ENCODE data around the gene SGCD.

The SGCD gene

DNA sequence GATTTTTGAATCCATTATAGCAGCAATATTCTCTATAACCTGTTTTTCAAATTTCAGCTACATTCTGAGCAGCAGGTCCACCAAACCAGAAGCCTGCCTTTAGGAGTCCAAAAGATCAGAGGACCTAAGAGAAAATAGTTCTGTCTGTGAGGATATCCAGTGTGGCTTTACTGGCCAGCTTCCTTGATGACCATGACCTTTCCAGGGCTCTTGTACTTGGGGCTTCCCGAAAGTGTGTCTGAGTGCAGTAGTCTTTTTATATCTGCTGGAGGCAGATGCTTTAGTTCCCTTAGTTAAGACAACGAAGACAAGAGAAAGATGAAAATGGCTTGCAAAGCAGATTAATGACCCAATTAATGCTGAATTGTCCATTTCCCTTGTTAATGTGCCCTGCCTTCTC, 72.4 kb downstream of the SGCD start:
- TF ChIP-seq, protein P1, sequence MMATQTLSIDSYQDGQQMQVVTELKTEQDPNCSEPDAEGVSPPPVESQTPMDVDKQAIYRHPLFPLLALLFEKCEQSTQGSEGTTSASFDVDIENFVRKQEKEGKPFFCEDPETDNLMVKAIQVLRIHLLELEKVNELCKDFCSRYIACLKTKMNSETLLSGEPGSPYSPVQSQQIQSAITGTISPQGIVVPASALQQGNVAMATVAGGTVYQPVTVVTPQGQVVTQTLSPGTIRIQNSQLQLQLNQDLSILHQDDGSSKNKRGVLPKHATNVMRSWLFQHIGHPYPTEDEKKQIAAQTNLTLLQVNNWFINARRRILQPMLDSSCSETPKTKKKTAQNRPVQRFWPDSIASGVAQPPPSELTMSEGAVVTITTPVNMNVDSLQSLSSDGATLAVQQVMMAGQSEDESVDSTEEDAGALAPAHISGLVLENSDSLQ (IDR thresholded peaks at IDR 0.05): no peak
- TF ChIP-seq L3MBTL2 (conservative IDR thresholded peaks at IDR 0.05) (no peak), LEF1 (IDR thresholded peaks at IDR 0.05; ENCODE audit: borderline replicate concordance) (no peak), TARDBP (IDR thresholded peaks at IDR 0.05) (no peak), FOXK2 (IDR thresholded peaks at IDR 0.05) (no peak), SUZ12 (IDR thresholded peaks at IDR 0.05) (no peak), ARNT (IDR thresholded peaks at IDR 0.05) (no peak), FOXM1 (IDR thresholded peaks at IDR 0.05; ENCODE audit: borderline replicate concordance) (no peak), SP1 (IDR thresholded peaks at IDR 0.05) (no peak), BHLHE40 (IDR thresholded peaks at IDR 0.05; ENCODE audit: borderline replicate concordance) (no peak), HDGF (IDR thresholded peaks at IDR 0.05; ENCODE audit: borderline replicate concordance) (no peak), FOXA1 (IDR thresholded peaks at IDR 0.05) (no peak), ZNF384 (IDR thresholded peaks at IDR 0.05) (no peak), ELF4 (IDR thresholded peaks at IDR 0.05) (no peak), CTBP1 (IDR thresholded peaks at IDR 0.05; ENCODE audit: borderline replicate concordance) (no peak)
- ChIA-PET POLR2A (no interaction called here), CTCF (no interaction called here)
- no peak for DNase-seq (ENCODE audit: extremely low spot score)

DNA sequence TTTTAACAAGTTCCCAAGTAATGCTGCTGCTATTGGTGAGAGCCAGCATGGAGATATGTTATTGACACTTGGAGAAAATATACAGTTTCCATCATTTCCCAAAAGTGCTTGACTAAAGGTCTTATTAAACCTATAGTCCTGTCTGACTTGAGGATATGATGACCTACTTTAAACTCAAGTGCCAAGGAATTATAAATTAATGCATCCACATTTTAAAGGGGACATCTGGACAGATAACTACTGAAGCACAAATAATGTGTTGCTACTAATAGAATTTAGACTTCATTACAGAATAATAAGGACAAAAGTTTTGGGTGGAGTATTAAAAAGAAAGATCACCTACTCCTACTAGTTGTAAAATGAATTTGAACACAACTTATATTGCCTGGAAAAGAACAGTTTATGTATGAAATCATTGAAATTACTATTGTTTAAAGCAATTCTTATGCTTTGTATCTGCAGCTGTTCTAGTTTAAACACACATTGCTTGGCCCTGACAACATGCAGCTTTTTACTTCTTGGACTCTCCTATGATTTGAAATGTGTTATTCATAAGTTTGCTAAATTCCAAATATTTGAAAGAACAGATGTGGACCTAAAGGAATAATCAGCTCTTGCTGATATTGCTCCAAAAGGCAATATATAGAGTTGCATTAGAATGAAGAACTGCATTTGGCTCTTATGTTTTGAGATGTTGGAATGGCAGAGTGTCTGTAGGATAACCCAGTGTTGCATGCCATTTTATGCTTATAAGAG, 73.4 kb downstream of the SGCD start:
- TF ChIP-seq, protein P1 (IDR thresholded peaks at IDR 0.05): no peak
- TF ChIP-seq ZNF384 (IDR thresholded peaks at IDR 0.05) (no peak), TARDBP (IDR thresholded peaks at IDR 0.05) (no peak), BHLHE40 (IDR thresholded peaks at IDR 0.05; ENCODE audit: borderline replicate concordance) (no peak), ARNT (IDR thresholded peaks at IDR 0.05) (no peak), FOXK2 (IDR thresholded peaks at IDR 0.05) (no peak), CTBP1 (IDR thresholded peaks at IDR 0.05; ENCODE audit: borderline replicate concordance) (no peak), FOXM1 (IDR thresholded peaks at IDR 0.05; ENCODE audit: borderline replicate concordance) (no peak)
- ChIA-PET POLR2A (no interaction called here), CTCF (no interaction called here)
- DNase-seq (ENCODE audit: extremely low spot score): no peak

DNA sequence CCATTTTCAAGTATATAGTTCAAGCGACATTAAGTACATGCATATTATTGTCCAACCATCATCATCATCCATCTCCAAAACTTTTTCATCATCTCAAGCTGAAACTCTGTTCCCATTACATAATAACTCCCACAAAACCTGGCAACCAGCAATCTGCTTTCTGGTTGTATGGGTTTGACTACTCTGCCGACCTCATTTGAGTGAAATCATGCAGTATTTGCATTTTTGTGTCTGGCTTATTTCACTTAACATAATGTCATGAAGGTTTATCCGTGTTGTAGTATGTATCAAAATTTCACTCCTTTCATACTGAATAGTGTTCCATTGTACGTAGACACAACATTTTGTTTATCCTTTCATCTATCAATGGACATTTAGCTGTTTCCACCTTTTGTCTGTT, 74.8 kb downstream of the SGCD start:
- DNase-seq (ENCODE audit: extremely low spot score): no peak
- CTCF ChIA-PET: no interaction called here
- TF ChIP-seq SP1 (IDR thresholded peaks at IDR 0.05): no peak
- TF ChIP-seq BHLHE40 (IDR thresholded peaks at IDR 0.05; ENCODE audit: borderline replicate concordance): no peak
- TF ChIP-seq HDGF (IDR thresholded peaks at IDR 0.05; ENCODE audit: borderline replicate concordance): no peak
- TF ChIP-seq CTBP1 (IDR thresholded peaks at IDR 0.05; ENCODE audit: borderline replicate concordance): no peak
- TF ChIP-seq FOXA1 (IDR thresholded peaks at IDR 0.05): no peak
- no peak for TF ChIP-seq TARDBP (IDR thresholded peaks at IDR 0.05)
- TF ChIP-seq LEF1 (IDR thresholded peaks at IDR 0.05; ENCODE audit: borderline replicate concordance): no peak
- no peak for TF ChIP-seq FOXM1 (IDR thresholded peaks at IDR 0.05; ENCODE audit: borderline replicate concordance)
- no peak for TF ChIP-seq ARNT (IDR thresholded peaks at IDR 0.05)
- TF ChIP-seq, protein P1 (IDR thresholded peaks at IDR 0.05): no peak
- TF ChIP-seq NFRKB (IDR thresholded peaks at IDR 0.05): no peak
- POLR2A ChIA-PET: no interaction called here

DNA sequence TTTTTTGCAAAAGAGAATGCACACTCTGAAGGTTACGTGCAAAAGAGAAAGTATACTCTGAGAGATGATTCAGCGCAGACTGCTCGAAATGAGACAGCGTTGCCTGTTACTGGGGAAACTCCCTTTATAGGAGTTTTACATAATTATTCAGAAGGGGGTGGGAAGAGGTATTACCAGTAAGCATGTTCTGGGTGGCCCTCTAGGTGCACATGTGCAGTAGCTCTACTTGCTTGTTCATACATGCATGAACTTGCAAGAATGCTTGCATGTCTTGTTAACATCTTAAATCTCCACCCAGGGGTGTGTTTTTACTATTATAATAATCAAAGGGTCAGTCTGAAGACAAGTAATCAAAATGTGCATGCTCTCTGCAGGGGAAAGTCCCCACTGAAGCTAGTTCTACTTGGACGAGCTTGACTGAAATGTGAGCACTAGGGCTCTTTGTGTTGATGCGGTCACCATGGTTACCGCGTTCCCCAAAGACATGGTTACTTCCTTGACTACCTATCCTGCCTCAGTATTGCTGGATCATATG, 75.5 kb downstream of the SGCD start:
- POLR2A ChIA-PET: no interaction called here
- DNase-seq (ENCODE audit: extremely low spot score): no peak
- TF ChIP-seq FOXM1 (IDR thresholded peaks at IDR 0.05; ENCODE audit: borderline replicate concordance) (no peak), ELF4 (IDR thresholded peaks at IDR 0.05) (no peak), SUZ12 (IDR thresholded peaks at IDR 0.05) (no peak), FOXK2 (IDR thresholded peaks at IDR 0.05) (no peak), SP1 (IDR thresholded peaks at IDR 0.05) (no peak)
- CTCF ChIA-PET: no interaction called here

DNA sequence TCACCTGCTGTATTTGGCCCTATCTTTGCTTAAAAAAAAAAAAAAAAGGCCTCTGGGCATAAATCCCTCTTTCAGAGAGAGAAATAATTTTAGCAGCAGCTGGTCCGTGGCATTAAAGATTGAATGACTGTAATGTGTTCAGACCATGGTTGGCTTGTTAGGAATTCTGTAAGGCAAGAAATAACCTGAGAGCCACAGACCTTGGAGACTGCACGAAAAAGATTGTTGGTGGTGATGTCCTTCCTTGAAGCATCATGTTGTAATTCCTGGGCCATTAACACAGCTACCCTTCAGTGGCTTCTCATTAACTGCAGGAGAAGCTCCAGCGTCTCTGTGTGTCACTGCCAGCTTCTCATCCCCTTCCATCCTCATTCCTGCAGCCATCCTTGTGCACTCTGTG, 79.0 kb downstream of the SGCD start:
- ChIA-PET POLR2A (no interaction called here), CTCF (no interaction called here)
- TF ChIP-seq ARNT (IDR thresholded peaks at IDR 0.05) (no peak), LEF1 (IDR thresholded peaks at IDR 0.05; ENCODE audit: borderline replicate concordance) (no peak), CTBP1 (IDR thresholded peaks at IDR 0.05; ENCODE audit: borderline replicate concordance) (no peak), NFRKB (IDR thresholded peaks at IDR 0.05) (no peak), ZNF384 (IDR thresholded peaks at IDR 0.05) (no peak), L3MBTL2 (conservative IDR thresholded peaks at IDR 0.05) (no peak), ELF4 (IDR thresholded peaks at IDR 0.05) (no peak), FOXA1 (IDR thresholded peaks at IDR 0.05) (no peak), BHLHE40 (IDR thresholded peaks at IDR 0.05; ENCODE audit: borderline replicate concordance) (no peak), SUZ12 (IDR thresholded peaks at IDR 0.05) (no peak), HDGF (IDR thresholded peaks at IDR 0.05; ENCODE audit: borderline replicate concordance) (no peak), FOXM1 (IDR thresholded peaks at IDR 0.05; ENCODE audit: borderline replicate concordance) (no peak), FOXK2 (IDR thresholded peaks at IDR 0.05) (no peak), TARDBP (IDR thresholded peaks at IDR 0.05) (no peak), SP1 (IDR thresholded peaks at IDR 0.05) (no peak)
- TF ChIP-seq, protein P1 (IDR thresholded peaks at IDR 0.05): no peak
- no peak for DNase-seq (ENCODE audit: extremely low spot score)

All from HEK293T (cell line).